H1 (cell line): ENCODE results near the gene DNAH1. TPM values are rescaled to one million over a fixed set of nuclear protein-coding genes. Genes with fewer than 3 reads are reported as not detected.

Source experiments
- CTCF ChIA-PET: fragments of 300-600 bp; sonication (Branson Sonifier 250); formaldehyde crosslinking; loops from one replicate; lab custom pipeline; 2021; ENCODE audit not compliant: partially characterized antibody; lab: Charles Lee
- POLR2A ChIA-PET: fragments of 300-600 bp; sonication (Branson Sonifier 250); formaldehyde crosslinking; loops from one replicate; lab custom pipeline; 2021; ENCODE audit warnings: inconsistent platforms; ENCODE audit not compliant: partially characterized antibody; lab: Charles Lee
- DNase-seq, 2 experiments: peaks; one replicate each; pipeline versions ENCODE4 v3.0.0 to v3.0.0-alpha.2; 2010 to 2022; ENCODE audit warnings: low spot score in 2 of 2, low read depth in 1 of 2, mixed read lengths in 1 of 2
- FAIRE-seq: peaks from 2 replicates; lab custom pipeline; 2011; peaks lifted over from hg19 to GRCh38; lab: Jason Lieb, UNC
- H2AFZ ChIP-seq: 2 replicates; pipeline ENCODE4 v1.8.1; 2012; ENCODE audit warnings: low read length, inconsistent platforms
- H2AK5ac ChIP-seq: 2 replicates; pipeline ENCODE4 v1.6.1; 2013; ENCODE audit warnings: low read depth, low read length
- H2BK120ac ChIP-seq: replicated peaks from 2 replicates; pipeline ENCODE3; 2013; ENCODE audit warnings: low read depth, low read length, inconsistent platforms
- H2BK12ac ChIP-seq: 2 replicates; pipeline ENCODE4 v1.6.1; 2013; ENCODE audit warnings: low read depth, low read length
- H2BK15ac ChIP-seq: 2 replicates; pipeline ENCODE4 v1.6.1; 2013; ENCODE audit warnings: low read length
- H2BK20ac ChIP-seq: 2 replicates; pipeline ENCODE4 v1.6.1; 2013; ENCODE audit warnings: low read length
- H2BK5ac ChIP-seq: 2 replicates; pipeline ENCODE4 v1.6.1; 2013; ENCODE audit warnings: low read depth, low read length
- H3K14ac ChIP-seq: 2 replicates; pipeline ENCODE4 v1.6.1; 2013; ENCODE audit warnings: inconsistent platforms; ENCODE audit not compliant: insufficient read length
- H3K18ac ChIP-seq: 2 replicates; pipeline ENCODE4 v1.6.1; 2013; ENCODE audit warnings: low read length; ENCODE audit errors: extremely low read depth
- H3K23ac ChIP-seq: 2 replicates; pipeline ENCODE4 v1.6.1; 2013; ENCODE audit warnings: inconsistent platforms; ENCODE audit not compliant: insufficient read length
- H3K23me2 ChIP-seq: 2 replicates; pipeline ENCODE4 v1.6.1; 2013; ENCODE audit warnings: low read depth, low read length
- H3K27ac ChIP-seq: 2 replicates; pipeline ENCODE4 v1.6.1; 2011; ENCODE audit warnings: low read depth, low read length, inconsistent platforms
- H3K27me3 ChIP-seq, 4 experiments: replicated peaks in 1 of 4; 1 replicate in 1 of 4; 2 replicates in 3 of 4; pipeline versions ENCODE4 v1.6.1 to v1.8.1; 2011 to 2013; ENCODE audit warnings: low read length in 3 of 4, mild to moderate bottlenecking in 3 of 4, inconsistent platforms in 2 of 4, mixed read lengths in 2 of 4, moderate library complexity in 1 of 4; ENCODE audit not compliant: control insufficient read depth in 3 of 4, insufficient read depth in 3 of 4; ENCODE audit errors: extremely low read depth in 1 of 4
- H3K36me3 ChIP-seq, 4 experiments: 2 replicates each; pipeline versions ENCODE4 v1.6.1 to v1.8.1; 2011 to 2013; ENCODE audit warnings: mild to moderate bottlenecking in 4 of 4, low read length in 3 of 4, moderate library complexity in 2 of 4, control low read depth in 1 of 4, inconsistent platforms in 1 of 4; ENCODE audit not compliant: insufficient read depth in 4 of 4, control insufficient read depth in 2 of 4
- H3K4ac ChIP-seq: replicated peaks from 2 replicates; pipeline ENCODE3; 2013; ENCODE audit warnings: low read length, low read depth, mixed read lengths, inconsistent platforms; ENCODE audit not compliant: insufficient read length
- H3K4me1 ChIP-seq, 4 experiments: replicated peaks in 1 of 4; 1 replicate in 1 of 4; 2 replicates in 3 of 4; pipeline versions ENCODE4 v1.6.1 to v1.8.1; 2011 to 2013; ENCODE audit warnings: low read length in 3 of 4, inconsistent platforms in 2 of 4, mixed read lengths in 1 of 4; ENCODE audit not compliant: insufficient read depth in 4 of 4, control insufficient read depth in 3 of 4
- H3K4me2 ChIP-seq, 2 experiments: 2 replicates each; pipeline versions ENCODE4 v1.6.1 to v1.8.1; 2011 to 2013; ENCODE audit warnings: low read depth in 2 of 2, low read length in 2 of 2, control low read depth in 1 of 2, inconsistent platforms in 1 of 2, mild to moderate bottlenecking in 1 of 2; ENCODE audit not compliant: insufficient read depth in 1 of 2
- H3K4me3 ChIP-seq, 4 experiments: fragments of 200-600, 300-600 bp in 1 of 4; sonication (generic), shearing (Covaris generic), sonication (Bioruptor Twin) in 1 of 4; 2 replicates each; pipeline versions ENCODE4 v1.5.1 to v1.8.1; 2011 to 2016; ENCODE audit warnings: low read length in 4 of 4, low read depth in 3 of 4, control low read depth in 2 of 4, inconsistent platforms in 2 of 4, mild to moderate bottlenecking in 2 of 4, mixed read lengths in 1 of 4, moderate library complexity in 1 of 4; ENCODE audit not compliant: insufficient read depth in 2 of 4; ENCODE audit errors: extremely low read depth in 1 of 4
- H3K56ac ChIP-seq: replicated peaks from 2 replicates; pipeline ENCODE3; 2013; ENCODE audit warnings: low read depth, mild to moderate bottlenecking, mixed read lengths, low read length, inconsistent platforms; ENCODE audit not compliant: insufficient read length
- H3K79me1 ChIP-seq: 2 replicates; pipeline ENCODE4 v1.6.1; 2013; ENCODE audit warnings: low read depth, low read length, control low read depth
- H3K79me2 ChIP-seq, 2 experiments: 2 replicates each; pipeline versions ENCODE4 v1.6.1 to v1.8.1; 2012 to 2013; ENCODE audit warnings: low read length in 2 of 2, mild to moderate bottlenecking in 2 of 2, inconsistent platforms in 1 of 2; ENCODE audit not compliant: insufficient read depth in 2 of 2, control insufficient read depth in 1 of 2
- H3K9ac ChIP-seq, 4 experiments: replicated peaks in 1 of 4; 1 replicate in 1 of 4; 2 replicates in 3 of 4; pipeline versions ENCODE4 v1.6.1 to v1.8.1; 2011 to 2013; ENCODE audit warnings: low read depth in 3 of 4, low read length in 3 of 4, control low read depth in 2 of 4, mild to moderate bottlenecking in 2 of 4, moderate library complexity in 2 of 4, inconsistent platforms in 1 of 4; ENCODE audit errors: extremely low read depth in 1 of 4
- H3K9me3 ChIP-seq, 2 experiments: 2 replicates each; pipeline versions ENCODE4 v1.6.1 to v1.8.1; 2012 to 2013; ENCODE audit warnings: mild to moderate bottlenecking in 2 of 2, moderate library complexity in 2 of 2, control low read depth in 1 of 2, inconsistent platforms in 1 of 2, low read depth in 1 of 2, low read length in 1 of 2, mixed read lengths in 1 of 2; ENCODE audit not compliant: insufficient read depth in 2 of 2
- H4K20me1 ChIP-seq, 2 experiments: replicated peaks in 1 of 2; 2 replicates each; pipeline versions ENCODE3 to v1.8.1; 2011 to 2013; ENCODE audit warnings: inconsistent platforms in 2 of 2, low read length in 2 of 2, mild to moderate bottlenecking in 1 of 2; ENCODE audit not compliant: insufficient read depth in 2 of 2, control insufficient read depth in 1 of 2
- H4K5ac ChIP-seq: 2 replicates; pipeline ENCODE4 v1.6.1; 2013; ENCODE audit warnings: low read length, low read depth, mixed read lengths, inconsistent platforms; ENCODE audit not compliant: insufficient read length
- H4K8ac ChIP-seq: 2 replicates; pipeline ENCODE4 v1.8.0; 2013; ENCODE audit warnings: mild to moderate bottlenecking, moderate library complexity, low read length, inconsistent platforms; ENCODE audit not compliant: insufficient read depth; ENCODE audit errors: extremely low read depth
- H4K91ac ChIP-seq: replicated peaks from 2 replicates; pipeline ENCODE3; 2013; ENCODE audit warnings: low read length, mixed read lengths, inconsistent platforms; ENCODE audit not compliant: insufficient read length
- ASH2L ChIP-seq: fragments of 200-600, 300-600 bp; sonication (generic); IDR thresholded peaks from one replicate; pipeline ENCODE4 v1.7.1; 2017; ENCODE audit warnings: low read length
- CTBP2 ChIP-seq: IDR thresholded peaks from 2 replicates; pipeline ENCODE4 v1.7.0; 2011; ENCODE audit warnings: borderline replicate concordance, mild to moderate bottlenecking, moderate library complexity, mixed read lengths, low read length; ENCODE audit not compliant: insufficient read depth, insufficient read length
- CTCF ChIP-seq, 3 experiments: IDR thresholded peaks; 1 replicate in 2 of 3; 2 replicates in 1 of 3; pipeline versions ENCODE4 v1.5.1 to v1.6.1; 2011; ENCODE audit warnings: low read length in 3 of 3, mild to moderate bottlenecking in 3 of 3, inconsistent platforms in 2 of 3, low read depth in 1 of 3, moderate library complexity in 1 of 3; ENCODE audit not compliant: insufficient read depth in 1 of 3; ENCODE audit errors: control extremely low read depth in 1 of 3
- RXRA ChIP-seq: IDR thresholded peaks from 2 replicates; pipeline ENCODE4 v1.6.1; 2011; ENCODE audit warnings: low read depth, mild to moderate bottlenecking, low read length, moderate library complexity; ENCODE audit not compliant: insufficient read depth
- SIN3A ChIP-seq, 2 experiments: IDR thresholded peaks in 1 of 2; conservative IDR thresholded peaks in 1 of 2; 2 replicates each; pipeline ENCODE4 v1.6.1; 2011 to 2012; ENCODE audit warnings: low read length in 2 of 2, improper control_type of control experiment in 1 of 2, low read depth in 1 of 2, mild to moderate bottlenecking in 1 of 2
- TAF1 ChIP-seq: IDR thresholded peaks from 2 replicates; pipeline ENCODE4 v1.6.1; 2011; ENCODE audit warnings: mild to moderate bottlenecking, low read depth, low read length
- TEAD4 ChIP-seq: IDR thresholded peaks from 2 replicates; pipeline ENCODE4 v1.6.1; 2012; ENCODE audit warnings: low read depth, low read length, inconsistent platforms, mixed read lengths
- WGBS, 2 experiments: shearing (Covaris generic) in 1 of 2; methylation state at CpG; one replicate each; pipeline versions ENCODE4 v1.1.6 to v1.1.7; 2013 to 2015; ENCODE audit warnings: low lambda C conversion rate in 2 of 2, mixed read lengths in 2 of 2, inconsistent platforms in 1 of 2, low coverage in 1 of 2, missing lambda C conversion rate in 1 of 2; ENCODE audit not compliant: insufficient replicate concordance in 2 of 2, insufficient coverage in 1 of 2, insufficient read length in 1 of 2; ENCODE audit errors: extremely low coverage in 1 of 2, missing lambda C conversion rate in 1 of 2; 5-methylcytosine and 5-hydroxymethylcytosine counted together
- polyA plus RNA-seq, 7 experiments: library from polyadenylated mRNA; depleted of rRNA in 3 of 7; stranded (reverse) in 5 of 7; unstranded in 2 of 7; fragments of >200 nt in 5 of 7; fragments of 200-250 nt in 2 of 7; gene quantifications; 1 replicate in 5 of 7; 2 replicates in 1 of 7; 4 replicates in 1 of 7; pipeline versions ENCODE4 v1.2.1 to v1.2.3, GENCODE V29; 2011 to 2013; ENCODE audit warnings: missing spikeins in 2 of 7, mixed read lengths in 2 of 7
- total RNA-seq: library from RNA; stranded (reverse); fragmentation: NEBNext Ultra II Directional; extraction: Animal tissue kit (Norgen Biotek cat#: 25700); gene quantifications from 2 replicates; pipeline ENCODE4 v1.2.1, GENCODE V29; 2021
- TF ChIP-seq, protein P1 (sequence below): IDR thresholded peaks from 2 replicates; pipeline ENCODE4 v1.6.1; 2012; ENCODE audit warnings: inconsistent platforms

DNAH1 gene
- total and polyA plus RNA-seq, 2 of the 8 experiments (the other 6 are each of a cell fraction or from before 2014, with no cell fraction given), result 1.0 to 1.5 TPM

DNA sequence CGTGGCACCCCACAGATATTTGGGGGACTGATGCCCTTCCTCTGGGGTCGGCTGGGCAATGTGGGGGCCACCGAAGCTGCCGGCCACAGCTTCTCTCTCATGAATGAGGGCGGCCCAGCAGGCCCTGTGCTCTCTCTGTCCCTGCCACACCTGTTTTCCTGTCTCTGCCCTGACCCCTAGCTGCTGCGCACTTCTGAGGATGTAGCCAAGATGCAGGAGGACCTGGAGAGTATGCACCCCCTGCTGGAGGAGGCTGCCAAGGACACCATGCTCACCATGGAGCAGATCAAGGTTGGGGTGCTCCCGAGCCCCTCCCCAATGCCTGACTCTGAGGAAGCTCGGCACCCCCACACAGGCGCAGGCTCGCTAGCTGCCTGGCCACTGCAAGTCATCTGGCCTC is 69.0 kb downstream of the DNAH1 start:
- CTCF ChIA-PET, result interaction anchor here (0.5 to 13.7 kb wide), 49 partner anchors 9 to 518 kb away, joined by 3 to 271 read pairs (median 6); partner anchors contain the start of genes GLYCTK, SEMA3G, TLR9 and TNNC1
- 50% methylated on average over 9 of the region's 10 CpGs; no CpG with 5 or more reads in 1 of the 2 experiments for WGBS, 2 experiments
- H3K27ac ChIP-seq, result no peak overlapping the region
- TF ChIP-seq CTCF (IDR thresholded peaks at IDR 0.05; ENCODE audit: control extremely low read depth in 1 of 3, insufficient read depth in 1 of 3, low read depth in 1 of 3, low read length in 3 of 3) (peak in 2 of 3 experiments; percentile 99 to 100; a peak in 3 of 4 replicates), TAF1 (no peak), RXRA (no peak), ASH2L (no peak), CTBP2 (no peak), TEAD4 (peak; percentile 59; the same call in 1 of the 2 replicates), SIN3A (conservative IDR thresholded peaks at IDR 0.05 in 1 of 2, IDR thresholded peaks at IDR 0.05 in 1 of 2; ENCODE audit: low read depth in 1 of 2, low read length in 2 of 2) (0 out of 4 replicates have a peak, but pooled peaks of 1 of the 2 experiments have one; percentile 41)
- TF ChIP-seq, protein P1, sequence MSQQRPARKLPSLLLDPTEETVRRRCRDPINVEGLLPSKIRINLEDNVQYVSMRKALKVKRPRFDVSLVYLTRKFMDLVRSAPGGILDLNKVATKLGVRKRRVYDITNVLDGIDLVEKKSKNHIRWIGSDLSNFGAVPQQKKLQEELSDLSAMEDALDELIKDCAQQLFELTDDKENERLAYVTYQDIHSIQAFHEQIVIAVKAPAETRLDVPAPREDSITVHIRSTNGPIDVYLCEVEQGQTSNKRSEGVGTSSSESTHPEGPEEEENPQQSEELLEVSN, result no peak

More for the DNA sequence above, 69.0 kb downstream of the DNAH1 start:
- Histone ChIP-seq H3K56ac (no peak overlapping the region), H3K14ac (no peak overlapping the region), H2AFZ (peak overlapping the region; percentile 47; the same call in 1 of the 2 replicates), H2BK120ac (no peak overlapping the region), H4K5ac (no peak overlapping the region), H3K4ac (no peak overlapping the region), H4K8ac (no peak overlapping the region), H2BK5ac (0 out of 2 replicates have a peak overlapping the region, but pooled peaks have one; percentile 10), H3K23ac (no peak overlapping the region), H2BK15ac (no peak overlapping the region), H3K23me2 (no peaks in the 10 kb centered on the region), H2BK12ac (peak overlapping the region; percentile 62; the same call in 1 of the 2 replicates), H2AK5ac (no peak overlapping the region), H4K91ac (no peak overlapping the region), H3K36me3 (no peaks in the 10 kb centered on the region), H3K79me1 (no peaks in the 10 kb centered on the region), H3K9me3 (no peaks in the 10 kb centered on the region), H2BK20ac (no peak overlapping the region), H4K20me1 (peaks cover 0 to 5% of the 10 kb centered on the region in 2 experiments), H3K27me3 (no peaks in the 10 kb centered on the region), H3K4me3 (no peak overlapping the region), H3K4me2 (0 out of 4 replicates have a peak overlapping the region, but pooled peaks of 1 of the 2 experiments have one; percentile 2), H3K79me2 (no peaks in the 10 kb centered on the region), H3K9ac (no peak overlapping the region), H3K18ac (0 out of 2 replicates have a peak overlapping the region, but pooled peaks have one; percentile 73), H3K4me1 (peaks cover 0 to 3% (median under 1%) of the 10 kb centered on the region in 4 experiments; a peak in 3 of 7 replicates)
- POLR2A ChIA-PET, result interaction anchor here (0.9 to 3.1 kb wide), 7 partner anchors 13 to 107 kb away, joined by 3 to 11 read pairs (median 4); partner anchors contain the start of genes GLYCTK and WDR82
- DNase-seq, result peak; percentile 81 to 85
- peak; percentile 97 for FAIRE-seq
